Mucosa of descending colon (tissue), 3 donors: ENCODE data around the gene SORCS2. TPM values are rescaled to one million over a fixed set of nuclear protein-coding genes. Genes with fewer than 3 reads are reported as not detected.

Experiments used
- ATAC-seq: fragments of 200-7000 bp; cut with Tn5 transposase; one replicate; pipeline ENCODE4 v1.9.1; 2020; ENCODE audit warnings: mild to moderate bottlenecking, moderate library complexity
- DNase-seq, 3 donors: peaks; one replicate each; pipeline ENCODE4 v3.0.0-alpha.2; 2020
- H3K36me3 ChIP-seq: fragments of 200-600 bp; one replicate; pipeline ENCODE4 v1.8.0; 2021; ENCODE audit warnings: low read depth, mild to moderate bottlenecking
- H3K4me1 ChIP-seq: fragments of 200-600 bp; one replicate; pipeline ENCODE4 v1.8.0; 2021; ENCODE audit warnings: low read depth, mild to moderate bottlenecking
- H3K4me3 ChIP-seq: fragments of 200-600 bp; one replicate; pipeline ENCODE4 v1.8.0; 2021; ENCODE audit warnings: mild to moderate bottlenecking
- H3K9me3 ChIP-seq: fragments of 200-600 bp; one replicate; pipeline ENCODE4 v1.8.0; 2021; ENCODE audit warnings: mild to moderate bottlenecking
- intact Hi-C, 2 donors: fragments of 100-400 bp; cut with DNase I in 1 of 2; cut with micrococcal nuclease in 1 of 2; formaldehyde crosslinking; loops; one replicate each; pipeline versions ENCODE4 v1.11.0 to v1.11.1; 2022; cut with DNase I, micrococcal nuclease
- total RNA-seq, 3 donors: library from RNA; stranded (reverse); fragmentation: NEBNext Ultra II Directional in 2 of 3; extraction: Animal tissue kit (Norgen Biotek cat#: 25700) in 2 of 3; gene quantifications; one replicate each; pipeline versions ENCODE4 v1.2.1 to v1.2.4, GENCODE V29; 2021 to 2023
- TF ChIP-seq, protein P1 (sequence below): fragments of 200-600 bp; IDR thresholded peaks from one replicate; pipeline ENCODE4 v1.8.0; 2022; ENCODE audit warnings: antibody characterized with exemption, mild to moderate bottlenecking
- donor health status: DM: no; HTN: no; CAD: no; lungs with moderate emphysema.
- donor health status: DM: no; HTN: no; CAD: no.
- donor health status: DM: no; HTN: yes; CAD: no.

Gene SORCS2
- total RNA-seq, 3 donors from 2014 or later: 0.20 to 3.1 (median 1.5) TPM

GRCh38 chr4:7634661-7635251 is 442.4 kb downstream of the SORCS2 start:
- H3K4me3 ChIP-seq: no peak overlapping the region
- DNase-seq (no peak), ATAC-seq (peak; percentile 19)
- intact Hi-C loops: no loop called here
- no peaks in the 10 kb centered on the region for H3K9me3 ChIP-seq
- no peaks in the 10 kb centered on the region for H3K4me1 ChIP-seq
- no peaks in the 10 kb centered on the region for H3K36me3 ChIP-seq
- TF ChIP-seq, protein P1, sequence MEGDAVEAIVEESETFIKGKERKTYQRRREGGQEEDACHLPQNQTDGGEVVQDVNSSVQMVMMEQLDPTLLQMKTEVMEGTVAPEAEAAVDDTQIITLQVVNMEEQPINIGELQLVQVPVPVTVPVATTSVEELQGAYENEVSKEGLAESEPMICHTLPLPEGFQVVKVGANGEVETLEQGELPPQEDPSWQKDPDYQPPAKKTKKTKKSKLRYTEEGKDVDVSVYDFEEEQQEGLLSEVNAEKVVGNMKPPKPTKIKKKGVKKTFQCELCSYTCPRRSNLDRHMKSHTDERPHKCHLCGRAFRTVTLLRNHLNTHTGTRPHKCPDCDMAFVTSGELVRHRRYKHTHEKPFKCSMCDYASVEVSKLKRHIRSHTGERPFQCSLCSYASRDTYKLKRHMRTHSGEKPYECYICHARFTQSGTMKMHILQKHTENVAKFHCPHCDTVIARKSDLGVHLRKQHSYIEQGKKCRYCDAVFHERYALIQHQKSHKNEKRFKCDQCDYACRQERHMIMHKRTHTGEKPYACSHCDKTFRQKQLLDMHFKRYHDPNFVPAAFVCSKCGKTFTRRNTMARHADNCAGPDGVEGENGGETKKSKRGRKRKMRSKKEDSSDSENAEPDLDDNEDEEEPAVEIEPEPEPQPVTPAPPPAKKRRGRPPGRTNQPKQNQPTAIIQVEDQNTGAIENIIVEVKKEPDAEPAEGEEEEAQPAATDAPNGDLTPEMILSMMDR: no peak

- DNase-seq: no peak
- H3K4me3 ChIP-seq: no peak overlapping the region
- H3K36me3 ChIP-seq: no peaks in the 10 kb centered on the region
- TF ChIP-seq, protein P1: no peak
- no peaks in the 10 kb centered on the region for H3K4me1 ChIP-seq
- ATAC-seq: no peak
- intact Hi-C loops: no loop called here
- no peaks in the 10 kb centered on the region for H3K9me3 ChIP-seq
These were observed 443.3 kb downstream of the SORCS2 start for GRCh38 chr4:7635445-7636239.

DNA sequence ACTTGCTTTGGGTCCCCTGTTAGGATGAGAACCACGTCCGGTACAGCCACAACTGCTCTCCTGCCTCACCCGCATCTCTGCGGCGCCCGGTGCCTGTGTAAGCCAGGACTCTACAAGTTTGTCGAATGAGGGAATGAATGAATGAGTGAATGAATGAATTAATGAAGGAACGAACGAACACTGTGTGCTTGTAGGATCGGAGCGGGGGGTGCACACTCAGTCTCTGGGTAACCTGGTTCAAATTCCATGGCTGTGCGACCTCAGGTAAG is 443.8 kb downstream of the SORCS2 start:
- Histone ChIP-seq H3K9me3 (no peaks in the 10 kb centered on the region), H3K4me1 (no peaks in the 10 kb centered on the region), H3K4me3 (no peak overlapping the region), H3K36me3 (no peaks in the 10 kb centered on the region)
- ATAC-seq (no peak), DNase-seq (no peak)
- TF ChIP-seq, protein P1: no peak
- intact Hi-C loops: no loop called here

DNA sequence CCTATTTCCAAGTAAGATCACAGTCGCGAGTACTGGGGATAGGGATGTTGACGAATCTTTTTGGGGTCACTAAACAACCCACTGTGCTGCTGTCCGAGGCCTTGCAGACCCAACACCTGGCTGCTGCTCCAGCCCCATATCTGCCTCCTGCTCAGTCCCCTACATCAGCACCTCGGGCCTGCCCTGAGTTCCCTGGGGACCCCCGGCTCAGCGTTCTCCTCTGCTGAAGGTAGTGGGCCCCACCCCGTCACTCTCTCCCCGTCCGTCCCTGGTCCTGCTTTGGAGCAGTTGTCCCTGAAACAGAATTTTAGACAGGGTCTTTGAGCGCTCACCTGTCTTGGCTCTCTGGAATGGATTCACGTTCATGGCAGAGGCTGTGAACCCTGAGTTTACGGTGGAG is 444.8 kb downstream of the SORCS2 start:
- ATAC-seq: no peak
- Histone ChIP-seq H3K4me1 (no peaks in the 10 kb centered on the region), H3K9me3 (no peaks in the 10 kb centered on the region)

GRCh38 chr4:7637971-7638370 is 445.6 kb downstream of the SORCS2 start:
- Histone ChIP-seq H3K9me3 (no peaks in the 10 kb centered on the region), H3K4me1 (no peaks in the 10 kb centered on the region), H3K36me3 (no peaks in the 10 kb centered on the region), H3K4me3 (no peak overlapping the region)
- intact Hi-C loops: no loop called here
- TF ChIP-seq, protein P1: no peak
- ATAC-seq (no peak), DNase-seq (no peak)

More for the DNA sequence above, 444.8 kb downstream of the SORCS2 start:
- intact Hi-C loops: no loop called here
- Histone ChIP-seq H3K36me3 (no peaks in the 10 kb centered on the region), H3K4me3 (no peak overlapping the region)
- no peak for DNase-seq
- TF ChIP-seq, protein P1: no peak
